Measurements from ENCODE around the gene PLCB1. TPM values are rescaled to one million over a fixed set of nuclear protein-coding genes. Genes with fewer than 3 reads are reported as not detected.

PLCB1 gene
- total and polyA plus RNA-seq, 2 donors (not counting 3 experiments of a cell fraction or from before 2014, with no cell fraction given) = 10.2 to 53.4 TPM

DNA sequence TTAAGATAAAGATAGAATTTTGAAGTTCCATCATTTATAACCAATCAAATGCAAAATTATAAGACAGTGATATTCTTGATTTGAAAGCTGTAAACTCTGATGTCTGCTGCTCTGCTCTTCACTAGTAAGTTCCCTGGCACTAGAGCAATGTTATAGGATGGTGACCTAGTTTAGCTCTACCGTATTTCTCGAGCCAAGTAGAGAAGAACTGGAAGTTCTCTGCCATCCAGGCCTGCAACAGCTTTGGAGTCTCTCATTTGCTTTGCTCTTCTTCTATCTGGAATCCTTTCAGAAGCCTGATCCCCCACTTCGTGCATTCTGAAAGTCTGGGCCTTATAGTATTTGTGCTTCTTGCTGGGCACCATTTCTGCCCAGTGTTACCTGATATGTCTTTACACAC lies 100.3 kb downstream of the PLCB1 start:
- Histone ChIP-seq H3K9ac (replicated peaks; ENCODE audit: extremely low read depth, insufficient read depth, low read length) (no peak overlapping the region), H3K9me1 (replicated peaks; ENCODE audit: control insufficient read depth, extremely low read depth, insufficient read depth, low read length) (no peaks in the 10 kb centered on the region), H3K4me1 (ENCODE audit: control insufficient read depth, extremely low read depth, insufficient read depth, low read length) (no peaks in the 10 kb centered on the region), H3K4me3 (replicated peaks in 1 of 3; ENCODE audit: insufficient read depth in 1 of 3, low read depth in 1 of 3, low read length in 3 of 3) (no peak overlapping the region), H2AFZ (ENCODE audit: low read depth, low read length) (no peak overlapping the region), H3K27me3 (ENCODE audit: control insufficient read depth in 2 of 2, insufficient read depth in 2 of 2, low read length in 2 of 2) (no peaks in the 10 kb centered on the region), H3K9me3 (replicated peaks; ENCODE audit: control insufficient read depth, insufficient read depth, low read length) (no peaks in the 10 kb centered on the region), H4K20me1 (replicated peaks; ENCODE audit: control insufficient read depth, extremely low read depth, insufficient read depth, low read length) (peaks cover 3% of the 10 kb centered on the region), H3K79me2 (ENCODE audit: control insufficient read depth, insufficient read depth, low read length) (no peaks in the 10 kb centered on the region), H3K4me2 (ENCODE audit: insufficient read depth, low read length) (no peak overlapping the region), H3K36me3 (ENCODE audit: control insufficient read depth in 2 of 2, extremely low read depth in 1 of 2, insufficient read depth in 2 of 2, low read length in 2 of 2) (no peaks in the 10 kb centered on the region), H3K27ac (ENCODE audit: insufficient read depth, low read depth, low read length) (no peak overlapping the region)
- dilution Hi-C loops (cut with MboI; ENCODE audit: extremely low pct_ligation_motif_present, low sequenced_read_pairs) = no loop called here
- FAIRE-seq (no peak), DNase-seq (ENCODE audit: low read depth, low spot score) (no peak)
- no TSS peak for BruUV-seq (replicated peaks)
- ChIA-PET CTCF (interaction anchor here (1.1 to 2.0 kb wide), 2 partner anchors 11 to 29 kb away, joined by 3 to 5 read pairs; no protein-coding TSS in a partner anchor), POLR2A (no interaction called here)
- TF ChIP-seq EZH2 (IDR thresholded peaks at IDR 0.05; ENCODE audit: borderline replicate concordance, low read depth, low read length, severe bottlenecking) (no peak), JUN (IDR thresholded peaks at IDR 0.05; ENCODE audit: borderline replicate concordance, insufficient read depth, insufficient read length, low read depth) (no peak), FOS (IDR thresholded peaks at IDR 0.05; ENCODE audit: borderline replicate concordance, insufficient read depth, low read length) (no peak), GATA2 (IDR thresholded peaks at IDR 0.05; ENCODE audit: insufficient read depth, insufficient read length, low read depth, low read length) (no peak), POLR2A (IDR thresholded peaks at IDR 0.05; ENCODE audit: low read depth, low read length) (no peak), POLR2AphosphoS5 (IDR thresholded peaks at IDR 0.05; ENCODE audit: insufficient read depth, low read depth, low read length) (no peak), MYC (IDR thresholded peaks at IDR 0.05; ENCODE audit: low read depth, low read length) (no peak)
- TF ChIP-seq, protein P1, sequence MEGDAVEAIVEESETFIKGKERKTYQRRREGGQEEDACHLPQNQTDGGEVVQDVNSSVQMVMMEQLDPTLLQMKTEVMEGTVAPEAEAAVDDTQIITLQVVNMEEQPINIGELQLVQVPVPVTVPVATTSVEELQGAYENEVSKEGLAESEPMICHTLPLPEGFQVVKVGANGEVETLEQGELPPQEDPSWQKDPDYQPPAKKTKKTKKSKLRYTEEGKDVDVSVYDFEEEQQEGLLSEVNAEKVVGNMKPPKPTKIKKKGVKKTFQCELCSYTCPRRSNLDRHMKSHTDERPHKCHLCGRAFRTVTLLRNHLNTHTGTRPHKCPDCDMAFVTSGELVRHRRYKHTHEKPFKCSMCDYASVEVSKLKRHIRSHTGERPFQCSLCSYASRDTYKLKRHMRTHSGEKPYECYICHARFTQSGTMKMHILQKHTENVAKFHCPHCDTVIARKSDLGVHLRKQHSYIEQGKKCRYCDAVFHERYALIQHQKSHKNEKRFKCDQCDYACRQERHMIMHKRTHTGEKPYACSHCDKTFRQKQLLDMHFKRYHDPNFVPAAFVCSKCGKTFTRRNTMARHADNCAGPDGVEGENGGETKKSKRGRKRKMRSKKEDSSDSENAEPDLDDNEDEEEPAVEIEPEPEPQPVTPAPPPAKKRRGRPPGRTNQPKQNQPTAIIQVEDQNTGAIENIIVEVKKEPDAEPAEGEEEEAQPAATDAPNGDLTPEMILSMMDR (IDR thresholded peaks at IDR 0.05; ENCODE audit: extremely low read depth in 1 of 2, insufficient read depth in 1 of 2, low read depth in 1 of 2, low read length in 2 of 2) = no peak
- TF ChIP-seq, protein P2, sequence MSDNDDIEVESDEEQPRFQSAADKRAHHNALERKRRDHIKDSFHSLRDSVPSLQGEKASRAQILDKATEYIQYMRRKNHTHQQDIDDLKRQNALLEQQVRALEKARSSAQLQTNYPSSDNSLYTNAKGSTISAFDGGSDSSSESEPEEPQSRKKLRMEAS (IDR thresholded peaks at IDR 0.05; ENCODE audit: insufficient read depth, insufficient read length) = no peak
- intact Hi-C loops (cut with micrococcal nuclease) = no loop called here
